Panc1 (cell line): ENCODE data around the gene INTS2. TPM values are rescaled to one million over a fixed set of nuclear protein-coding genes. Genes with fewer than 3 reads are reported as not detected.

Source experiments
- ATAC-seq: fragments of 200-7000 bp; cut with Tn5 transposase; 2 replicates; pipeline ENCODE4 v1.9.1; 2020; ENCODE audit warnings: mild to moderate bottlenecking, moderate library complexity
- BruUV-seq: library from RNA; stranded (reverse); fragments of 400-500 nt; replicated peaks from 2 replicates; lab custom pipeline; 2021; lab: Mats Ljungman, UMichigan
- CTCF ChIA-PET: fragments of 300-600 bp; sonication (Branson Sonifier 250); formaldehyde crosslinking; loops from one replicate; lab custom pipeline; 2022; ENCODE audit warnings: antibody characterized with exemption; lab: Charles Lee
- POLR2A ChIA-PET: fragments of 300-600 bp; sonication (Branson Sonifier 250); formaldehyde crosslinking; loops from one replicate; lab custom pipeline; 2022; ENCODE audit warnings: antibody characterized with exemption; lab: Charles Lee
- DNase-seq: peaks from one replicate; pipeline ENCODE4 v3.0.0-alpha.2; 2010; ENCODE audit warnings: low read depth, low spot score
- H3K27ac ChIP-seq: 2 replicates; pipeline ENCODE4 v1.5.1; 2011; ENCODE audit warnings: mild to moderate bottlenecking, low read length, inconsistent platforms
- H3K27me3 ChIP-seq: fragments of 200-500 bp; sonication (Bioruptor generic); 2 replicates; pipeline ENCODE4 v1.6.0; 2014; ENCODE audit warnings: low read length, inconsistent platforms; ENCODE audit not compliant: control insufficient read depth, insufficient read depth
- H3K36me3 ChIP-seq: fragments of 200-500 bp; sonication (Bioruptor generic); 2 replicates; pipeline ENCODE4 v1.5.1; 2014; ENCODE audit warnings: inconsistent platforms, mild to moderate bottlenecking, low read length, moderate library complexity; ENCODE audit not compliant: control insufficient read depth, insufficient read depth
- H3K4me1 ChIP-seq: 2 replicates; pipeline ENCODE4 v1.5.1; 2011; ENCODE audit warnings: inconsistent platforms, mild to moderate bottlenecking, low read length, moderate library complexity; ENCODE audit not compliant: control insufficient read depth, insufficient read depth
- H3K4me3 ChIP-seq, 2 experiments: 2 replicates each; pipeline ENCODE4 v1.5.1; 2011 to 2012; ENCODE audit warnings: low read depth in 2 of 2, low read length in 2 of 2, mild to moderate bottlenecking in 2 of 2, inconsistent platforms in 1 of 2, moderate library complexity in 1 of 2
- H3K9me3 ChIP-seq: fragments of 200-500 bp; sonication (Bioruptor generic); 2 replicates; pipeline ENCODE4 v1.5.1; 2014; ENCODE audit warnings: low read depth, mild to moderate bottlenecking, inconsistent platforms, low read length, moderate library complexity; ENCODE audit not compliant: control insufficient read depth, insufficient read depth
- CTCF ChIP-seq: fragments of 450-650 bp; IDR thresholded peaks from 2 replicates; pipeline ENCODE4 v1.5.1; 2017; ENCODE audit warnings: mild to moderate bottlenecking
- POLR2AphosphoS5 ChIP-seq: IDR thresholded peaks from 2 replicates; pipeline ENCODE4 v1.6.1; 2012; ENCODE audit warnings: mild to moderate bottlenecking, low read depth, low read length, moderate library complexity
- REST ChIP-seq, 2 experiments: IDR thresholded peaks; 2 replicates each; pipeline ENCODE4 v1.6.1; 2011 to 2012; ENCODE audit warnings: low read depth in 2 of 2, control low read depth in 1 of 2, low read length in 1 of 2, mild to moderate bottlenecking in 1 of 2, moderate library complexity in 1 of 2; ENCODE audit not compliant: insufficient read depth in 1 of 2
- SIN3A ChIP-seq: IDR thresholded peaks from 2 replicates; pipeline ENCODE4 v1.6.1; 2012; ENCODE audit warnings: low read depth, mild to moderate bottlenecking, low read length, moderate library complexity, borderline replicate concordance; ENCODE audit not compliant: insufficient read depth
- TCF7L2 ChIP-seq: IDR thresholded peaks from 2 replicates; pipeline ENCODE4 v1.6.1; 2011; ENCODE audit warnings: mild to moderate bottlenecking, low read depth, low read length, inconsistent platforms
- in situ Hi-C: cut with HindIII; loops from 2 replicates; pipeline ENCODE4 v1.10.0; 2016; ENCODE audit warnings: low sequenced_read_pairs, low pct_unique_long_range_greater_than_20kb
- intact Hi-C: fragments of 100-400 bp; cut with micrococcal nuclease; formaldehyde crosslinking; loops from one replicate; pipeline ENCODE4 v1.10.0; 2022; ENCODE audit not compliant: unreplicated experiment
- total RNA-seq: library from RNA; stranded (reverse); gene quantifications from one replicate; pipeline ENCODE4 v1.2.1, GENCODE V29; 2021; ENCODE audit not compliant: unreplicated experiment

INTS2 gene
- total RNA-seq, 1 experiment from 2014 or later: 32.5 TPM

- Histone ChIP-seq H3K27ac (no peak overlapping the region), H3K4me1 (peaks cover 12% of the 10 kb centered on the region; the same call in 1 of the 2 replicates), H3K9me3 (no peaks in the 10 kb centered on the region), H3K27me3 (no peaks in the 10 kb centered on the region), H3K4me3 (no peak overlapping the region), H3K36me3 (no peaks in the 10 kb centered on the region)
- ATAC-seq: peak; percentile 87; the same call in 1 of the 2 replicates
- intact Hi-C loops: loop anchor here (1.0 to 2.0 kb wide), 2 partner anchors 201 to 421 kb away; no protein-coding TSS in a partner anchor
- in situ Hi-C loops: no loop called here
- no TSS peak for BruUV-seq
- TF ChIP-seq CTCF (peak; percentile 82; the same call in 1 of the 2 replicates), SIN3A (no peak), TCF7L2 (no peak)
- ChIA-PET POLR2A (interaction anchor here (0.5 kb wide), 1 partner anchor 411 kb away, joined by 10 read pairs; no protein-coding TSS in a partner anchor), CTCF (interaction anchor here (0.6 to 1.2 kb wide), 4 partner anchors 26 to 424 kb away, joined by 3 to 9 read pairs (median 4); partner anchors contain the start of gene BRIP1)
- DNase-seq: peak; percentile 12
Measured at GRCh38 chr17:61837175-61838051, 90.4 kb downstream of the INTS2 start.

- POLR2A ChIA-PET: interaction anchor here (0.5 to 0.7 kb wide), 2 partner anchors 410 to 640 kb away, joined by 10 to 11 read pairs; no protein-coding TSS in a partner anchor
- in situ Hi-C loops: no loop called here
Measured at GRCh38 chr17:61836266-61837174, 91.3 kb downstream of the INTS2 start.

DNA sequence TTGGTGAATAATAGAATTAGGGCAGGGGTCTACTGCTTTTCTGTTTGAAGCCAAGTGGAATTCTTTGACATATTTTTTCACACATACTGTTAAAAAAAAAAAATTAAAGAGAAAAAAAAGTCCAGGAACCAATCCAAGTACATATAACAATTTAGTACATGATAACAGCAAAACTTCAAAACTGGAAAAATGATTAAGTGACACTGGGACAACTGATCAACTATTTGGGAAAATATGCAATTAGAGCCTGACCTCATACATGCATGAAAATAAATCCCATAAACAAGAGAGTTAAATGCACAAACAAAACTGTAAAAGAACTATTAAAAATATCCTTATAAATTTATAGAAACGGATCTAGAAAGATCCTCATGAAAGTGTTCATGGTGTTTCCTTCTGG is 92.2 kb downstream of the INTS2 start:
- CTCF ChIA-PET: interaction anchor here (1.1 kb wide), 1 partner anchor 235 kb away, joined by 3 read pairs; no protein-coding TSS in a partner anchor
- no peaks in the 10 kb centered on the region for H3K9me3 ChIP-seq
- H3K27me3 ChIP-seq: no peaks in the 10 kb centered on the region
- BruUV-seq: no TSS peak
- DNase-seq: no peak
- POLR2A ChIA-PET: no interaction called here
- intact Hi-C loops (loop anchor here (2.0 kb wide), 1 partner anchor 419 kb away; no protein-coding TSS in a partner anchor), in situ Hi-C loops (no loop called here)
- TF ChIP-seq POLR2AphosphoS5 (no peak), TCF7L2 (no peak), SIN3A (no peak), REST (IDR thresholded peaks at IDR 0.05; ENCODE audit: insufficient read depth in 1 of 2, low read depth in 2 of 2, low read length in 1 of 2) (no peak), CTCF (no peak)
- no peak overlapping the region for H3K4me3 ChIP-seq
- H3K36me3 ChIP-seq: no peaks in the 10 kb centered on the region
- H3K4me1 ChIP-seq: peaks cover 12% of the 10 kb centered on the region; the same call in 1 of the 2 replicates
- no peak for ATAC-seq
- no peak overlapping the region for H3K27ac ChIP-seq

More at GRCh38 chr17:61836266-61837174, 91.3 kb downstream of the INTS2 start:
- BruUV-seq: no TSS peak
- no peak overlapping the region for H3K27ac ChIP-seq
- intact Hi-C loops: loop anchor here (1.0 to 2.0 kb wide), 2 partner anchors 200 to 420 kb away; no protein-coding TSS in a partner anchor
- no peaks in the 10 kb centered on the region for H3K36me3 ChIP-seq
- no peak for TF ChIP-seq TCF7L2
- ATAC-seq (no peak), DNase-seq (no peak)
- CTCF ChIA-PET: interaction anchor here (0.6 to 1.2 kb wide), 5 partner anchors 27 to 423 kb away, joined by 3 to 9 read pairs (median 4); partner anchors contain the start of gene BRIP1
- no peaks in the 10 kb centered on the region for H3K9me3 ChIP-seq
- peaks cover 12% of the 10 kb centered on the region; the same call in 1 of the 2 replicates for H3K4me1 ChIP-seq
- H3K4me3 ChIP-seq: no peak overlapping the region
- H3K27me3 ChIP-seq: no peaks in the 10 kb centered on the region
